Kidney (tissue), 14 donors: Measurements from ENCODE around the gene ATP1B3. TPM values are rescaled to one million over a fixed set of nuclear protein-coding genes. Genes with fewer than 3 reads are reported as not detected.

Experiments
- DNase-seq, 5 donors: peaks; one replicate each; pipeline ENCODE4 v3.0.0-alpha.2; 2013 to 2020
- FAIRE-seq: peaks from 2 replicates; lab custom pipeline; 2012; peaks lifted over from hg19 to GRCh38; lab: Jason Lieb, UNC
- H3K27ac ChIP-seq, 2 donors: one replicate each; pipeline ENCODE4 v1.7.0; 2013; ENCODE audit warnings: low read depth in 2 of 2, low read length in 2 of 2, inconsistent platforms in 1 of 2
- H3K27me3 ChIP-seq: one replicate; pipeline ENCODE4 v1.7.1; 2013; ENCODE audit warnings: low read length, inconsistent platforms; ENCODE audit not compliant: control insufficient read depth, insufficient read depth
- H3K36me3 ChIP-seq, 3 donors: one replicate each; pipeline versions ENCODE4 v1.7.0 to v1.7.1; 2013; ENCODE audit warnings: low read length in 3 of 3, control low read depth in 1 of 3, inconsistent platforms in 1 of 3; ENCODE audit not compliant: insufficient read depth in 3 of 3, control insufficient read depth in 2 of 3
- H3K4me1 ChIP-seq, 3 donors: one replicate each; pipeline versions ENCODE4 v1.7.0 to v1.7.1; 2013; ENCODE audit warnings: low read length in 3 of 3, inconsistent platforms in 1 of 3, low read depth in 1 of 3; ENCODE audit not compliant: control insufficient read depth in 2 of 3, insufficient read depth in 2 of 3
- H3K4me3 ChIP-seq, 3 donors: one replicate each; pipeline versions ENCODE4 v1.7.0 to v1.8.1; 2013; ENCODE audit warnings: low read length in 3 of 3, control low read depth in 1 of 3, inconsistent platforms in 1 of 3
- H3K9ac ChIP-seq, 3 donors: one replicate each; pipeline versions ENCODE4 v1.7.0 to v1.7.1; 2013; ENCODE audit warnings: low read length in 3 of 3, control low read depth in 1 of 3, inconsistent platforms in 1 of 3
- H3K9me3 ChIP-seq, 3 donors: one replicate each; pipeline versions ENCODE4 v1.7.0 to v1.7.1; 2013; ENCODE audit warnings: low read length in 3 of 3, control low read depth in 1 of 3, inconsistent platforms in 1 of 3; ENCODE audit not compliant: control insufficient read depth in 2 of 3, insufficient read depth in 1 of 3
- CTCF ChIP-seq: IDR thresholded peaks from 3 replicates; pipeline ENCODE4 v1.5.1; 2012; ENCODE audit warnings: mild to moderate bottlenecking, moderate library complexity, borderline replicate concordance; ENCODE audit not compliant: insufficient read depth; ENCODE audit errors: extremely low read depth
- intact Hi-C: fragments of 100-400 bp; cut with DNase I; formaldehyde crosslinking; loops from one replicate; pipeline ENCODE4 v1.11.1; 2022
- polyA plus RNA-seq: library from polyadenylated mRNA; stranded (reverse); fragments of 350-450 nt; fragmentation: Illumina TruSeq; extraction: RNeasy Lipid Tissue Mini Kit (QIAGEN cat#74804); gene quantifications from one replicate; pipeline ENCODE4 v1.2.3, GENCODE V29; 2014; ENCODE audit warnings: low read depth, low replicate concordance; ENCODE audit not compliant: insufficient read depth
- total RNA-seq: library from RNA; stranded (reverse); fragmentation: NEBNext Ultra II Directional; extraction: Animal tissue kit (Norgen Biotek cat#: 25700); gene quantifications from one replicate; pipeline ENCODE4 v1.2.1, GENCODE V29; 2021
- donor health status: control.
- donor health status: control.
- donor health status: control.
- donor health status: control.
- donor health status: control.
- donor health status: DM: yes; HTN: yes; CAD: no.
- donor health status: Normal renal cell carcinoma (clear cell type).

Gene ATP1B3
- total and polyA plus RNA-seq, 2 donors from 2014 or later, result 110 to 195 TPM

- FAIRE-seq (no peak), DNase-seq (no peak)
- no peak for TF ChIP-seq CTCF
- intact Hi-C loops, result no loop called here
- Histone ChIP-seq H3K36me3 (no peaks in the 10 kb centered on the region), H3K27ac (no peak overlapping the region), H3K4me1 (no peaks in the 10 kb centered on the region), H3K4me3 (no peak overlapping the region), H3K9ac (no peak overlapping the region), H3K9me3 (no peaks in the 10 kb centered on the region), H3K27me3 (no peaks in the 10 kb centered on the region)
Observed at GRCh38 chr3:141854599-141854998, 21.8 kb upstream of the ATP1B3 start.

GRCh38 chr3:141858312-141858711 lies 18.1 kb upstream of the ATP1B3 start:
- H3K4me1 ChIP-seq, result peaks cover 0 to 4% (median 0%) of the 10 kb centered on the region in 3 donors
- intact Hi-C loops, result no loop called here
- no peak for FAIRE-seq
- no peaks in the 10 kb centered on the region for H3K27me3 ChIP-seq
- H3K9ac ChIP-seq, result no peak overlapping the region
- H3K27ac ChIP-seq, result no peak overlapping the region
- H3K4me3 ChIP-seq, result no peak overlapping the region
- TF ChIP-seq CTCF, result no peak
- H3K36me3 ChIP-seq, result no peaks in the 10 kb centered on the region
- DNase-seq, result no peak
- no peaks in the 10 kb centered on the region for H3K9me3 ChIP-seq

GRCh38 chr3:141859651-141860050 lies 16.8 kb upstream of the ATP1B3 start:
- no peak overlapping the region for H3K27ac ChIP-seq
- DNase-seq (no peak), FAIRE-seq (no peak)
- no peak for TF ChIP-seq CTCF
- H3K9ac ChIP-seq, result no peak overlapping the region
- peaks cover 0 to 4% (median 0%) of the 10 kb centered on the region in 3 donors for H3K4me1 ChIP-seq
- intact Hi-C loops, result no loop called here
- no peaks in the 10 kb centered on the region for H3K36me3 ChIP-seq
- H3K4me3 ChIP-seq, result no peak overlapping the region
- H3K9me3 ChIP-seq, result no peaks in the 10 kb centered on the region
- no peaks in the 10 kb centered on the region for H3K27me3 ChIP-seq

GRCh38 chr3:141860086-141860669 lies 16.3 kb upstream of the ATP1B3 start:
- Histone ChIP-seq H3K4me3 (no peak overlapping the region), H3K9ac (no peak overlapping the region), H3K9me3 (no peaks in the 10 kb centered on the region), H3K27me3 (no peaks in the 10 kb centered on the region), H3K4me1 (peaks cover 0 to 4% (median 0%) of the 10 kb centered on the region in 3 donors), H3K27ac (no peak overlapping the region), H3K36me3 (no peaks in the 10 kb centered on the region)
- intact Hi-C loops, result no loop called here
- DNase-seq (no peak), FAIRE-seq (no peak)
- TF ChIP-seq CTCF, result no peak
